ENCODE data around the gene HLA-DOA.

DNA sequence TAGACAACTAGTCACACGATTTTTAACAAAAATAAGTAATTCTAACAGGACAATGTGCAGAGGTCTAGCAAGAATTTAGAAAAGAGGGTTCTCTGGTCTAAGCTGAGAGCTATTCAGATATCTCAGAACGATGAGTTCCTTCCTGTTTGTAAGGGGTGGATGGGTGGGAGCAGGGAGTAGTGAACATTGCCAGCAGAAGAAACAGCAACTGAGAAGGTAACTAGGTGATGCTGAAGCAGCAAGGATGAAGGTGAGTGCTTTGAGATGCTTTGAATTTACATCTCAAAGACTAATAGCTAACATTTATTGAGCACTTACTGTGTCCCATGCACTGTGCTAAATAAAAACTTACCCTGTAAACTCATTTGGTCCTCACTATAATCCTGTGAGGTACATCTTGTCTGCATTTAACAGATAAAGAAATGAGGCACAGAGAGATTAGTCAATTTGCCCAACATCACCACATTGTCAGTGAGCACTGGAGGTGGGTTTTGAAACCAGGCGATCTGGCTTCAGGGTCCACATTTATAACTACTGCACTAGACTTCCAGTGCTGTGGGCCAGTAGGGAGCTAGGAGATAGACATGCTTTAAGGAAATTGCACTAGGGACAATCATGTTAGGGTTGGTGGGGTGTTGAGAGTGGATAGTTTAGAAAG lies 25.3 kb downstream of the HLA-DOA start:
- TF ChIP-seq POLR2AphosphoS5 (IDR thresholded peaks at IDR 0.05; ENCODE audit: low read depth, low read length) (no peak), TAF1 (IDR thresholded peaks at IDR 0.05; ENCODE audit: borderline replicate concordance, insufficient read depth, low read length) (no peak), SIN3A (IDR thresholded peaks at IDR 0.05; ENCODE audit: borderline replicate concordance, insufficient read depth, low read length) (no peak)

Measured in PFSK-1 (cell line).